HG02763 (cell line): Measurements from ENCODE around the gene DMRT2.

Experiments
- ATAC-seq: cut with Tn5 transposase; IDR thresholded peaks from one replicate; pipeline ENCODE4 v1.9.1; 2021; ENCODE audit warnings: mild to moderate bottlenecking, moderate library complexity; ENCODE audit not compliant: unreplicated experiment

The DMRT2 gene

GRCh38 chr9:1050125-1050895 is at the start of gene DMRT2:
Gene DMRT2, plus strand, starts transcription at chr9:1050357. Its CDS starts 1,257 bp downstream, at chr9:1051614.
- no peak for ATAC-seq

GRCh38 chr9:1001838-1002237 is 48.3 kb upstream of the DMRT2 start:
- no peak for ATAC-seq

DNA sequence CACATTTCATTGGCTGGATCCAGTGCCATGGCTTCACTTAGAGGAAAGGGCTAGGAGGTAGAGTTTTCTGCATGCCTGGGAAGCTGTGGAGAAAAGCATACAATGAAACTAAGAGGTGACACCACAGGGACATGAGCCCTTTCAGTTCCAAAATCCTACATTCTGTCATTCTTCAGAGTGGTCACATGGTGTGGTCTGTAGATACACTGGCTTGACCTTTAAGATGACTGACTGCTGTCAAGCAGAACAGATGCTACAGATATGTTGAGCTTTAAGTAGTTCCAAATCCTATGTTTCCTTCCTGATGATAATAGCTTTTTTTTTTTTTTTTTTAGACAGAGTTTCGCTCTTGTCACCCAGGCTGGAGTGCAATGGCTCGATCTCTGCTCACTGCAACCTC is 47.5 kb upstream of the DMRT2 start:
- ATAC-seq, result no peak

GRCh38 chr9:1005043-1005667 is 45.0 kb upstream of the DMRT2 start:
- no peak for ATAC-seq

GRCh38 chr9:1007312-1007711 is 42.8 kb upstream of the DMRT2 start:
- no peak for ATAC-seq

GRCh38 chr9:1008216-1008615 is 41.9 kb upstream of the DMRT2 start:
- no peak for ATAC-seq

DNA sequence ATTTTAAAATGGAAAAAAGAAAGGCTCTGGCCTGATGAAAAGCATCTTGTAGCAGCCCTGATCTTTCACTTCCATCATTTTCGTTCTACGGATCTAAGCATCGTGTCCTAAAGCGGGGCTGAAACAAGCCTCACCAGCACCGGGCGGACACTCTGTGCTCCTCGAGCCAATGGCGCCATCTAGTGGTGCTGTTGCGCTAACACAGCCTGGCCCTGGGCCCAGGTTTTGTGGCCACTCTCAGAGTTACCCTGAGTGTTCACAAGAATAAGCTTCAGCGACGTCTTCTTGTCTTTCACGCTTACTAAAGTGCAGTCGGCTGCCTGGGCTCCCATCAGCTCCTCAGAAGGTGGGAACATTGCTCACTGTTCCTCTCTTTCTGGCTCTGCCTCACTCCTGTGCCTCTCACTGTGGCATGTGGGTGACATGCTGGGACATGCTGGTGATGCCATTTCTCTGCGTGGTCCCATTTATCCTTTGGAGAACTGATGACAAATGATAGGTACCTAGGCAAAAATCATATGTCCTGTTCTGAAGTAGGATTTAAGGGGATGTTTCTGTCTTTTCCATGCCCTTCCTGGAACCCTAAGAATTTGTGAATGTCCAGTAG is 41.0 kb upstream of the DMRT2 start:
- peak; percentile 95 for ATAC-seq

DNA sequence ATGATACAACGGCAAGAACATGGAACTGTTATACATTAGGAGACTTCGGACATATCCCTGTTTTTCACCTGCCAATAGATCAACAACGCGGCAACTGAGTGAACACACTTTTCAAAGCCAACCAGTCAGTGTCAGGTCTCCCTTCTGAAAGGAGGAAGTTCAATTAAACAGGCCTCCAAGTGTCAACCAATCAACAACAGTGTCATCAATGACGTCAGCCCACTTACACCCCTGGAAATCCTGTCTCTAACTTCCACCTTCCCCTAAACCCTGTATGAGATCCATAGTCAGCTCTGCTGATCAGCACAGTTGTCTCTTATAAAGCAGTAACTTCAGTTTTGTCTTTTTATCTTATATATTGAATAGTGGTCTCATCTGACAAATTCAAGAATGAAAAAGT is 37.1 kb upstream of the DMRT2 start:
- ATAC-seq, result no peak

DNA sequence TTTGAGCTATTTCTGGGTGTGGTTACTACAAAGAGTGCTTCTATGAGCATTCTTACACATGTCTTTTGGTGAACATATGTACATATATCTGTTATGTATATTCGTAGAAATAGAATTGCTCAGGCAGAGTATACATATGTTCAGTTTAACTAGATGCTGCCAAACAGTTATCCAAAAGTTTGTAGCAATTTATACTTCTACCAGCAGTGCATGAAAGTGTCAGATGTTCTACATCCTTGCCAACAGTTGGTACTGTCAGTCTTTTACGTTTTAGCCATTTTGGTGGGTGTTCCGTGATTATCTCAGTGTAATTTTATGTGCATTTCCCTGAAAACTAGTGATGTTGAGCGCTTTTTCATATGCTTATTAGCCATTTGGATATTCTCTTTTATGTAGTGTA is 35.9 kb upstream of the DMRT2 start:
- no peak for ATAC-seq

- ATAC-seq, result no peak
Measured at GRCh38 chr9:1014640-1015039, 35.5 kb upstream of the DMRT2 start.

DNA sequence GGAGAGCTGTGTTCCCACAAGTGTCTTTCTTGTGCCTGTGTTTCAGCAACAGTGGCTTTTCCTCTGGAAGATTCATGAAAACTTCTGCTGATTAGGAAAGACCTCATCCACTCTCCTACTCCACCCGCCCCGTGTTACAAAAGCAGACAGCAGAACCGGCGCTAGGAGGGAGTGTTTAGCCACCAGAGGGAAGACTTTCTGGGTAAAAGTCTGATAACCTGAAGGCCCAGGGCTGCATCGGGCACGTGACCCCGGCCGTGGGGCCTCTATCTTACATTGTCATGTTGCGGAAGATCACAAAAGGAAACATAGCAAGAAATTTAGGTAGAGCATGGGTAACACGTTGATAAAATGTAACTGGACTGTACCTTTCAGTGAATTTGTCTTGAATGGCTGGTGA is 32.0 kb upstream of the DMRT2 start:
- no peak for ATAC-seq

GRCh38 chr9:1024112-1024511 is 26.0 kb upstream of the DMRT2 start:
- ATAC-seq, result no peak

- ATAC-seq, result no peak
Measured at GRCh38 chr9:1025131-1025530, 25.0 kb upstream of the DMRT2 start.

DNA sequence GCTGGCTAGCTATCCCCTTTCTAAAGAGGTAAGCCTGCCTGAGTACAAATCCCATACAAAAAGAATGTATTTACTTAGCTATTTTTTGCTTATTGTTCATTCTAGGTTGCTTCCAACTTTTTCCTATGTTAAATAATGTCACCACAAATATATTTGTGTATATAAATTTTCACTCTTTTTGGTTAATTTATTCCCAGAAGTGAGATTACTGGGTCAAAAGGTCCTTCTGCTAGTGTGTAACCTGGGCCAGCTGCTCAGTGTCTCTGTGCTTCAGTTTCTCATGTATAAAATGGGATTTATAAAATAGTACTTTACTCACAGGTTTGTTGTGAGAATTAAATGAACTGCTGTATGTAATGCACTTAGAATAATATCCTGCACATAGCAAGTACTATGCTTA is 23.9 kb upstream of the DMRT2 start:
- ATAC-seq, result no peak

DNA sequence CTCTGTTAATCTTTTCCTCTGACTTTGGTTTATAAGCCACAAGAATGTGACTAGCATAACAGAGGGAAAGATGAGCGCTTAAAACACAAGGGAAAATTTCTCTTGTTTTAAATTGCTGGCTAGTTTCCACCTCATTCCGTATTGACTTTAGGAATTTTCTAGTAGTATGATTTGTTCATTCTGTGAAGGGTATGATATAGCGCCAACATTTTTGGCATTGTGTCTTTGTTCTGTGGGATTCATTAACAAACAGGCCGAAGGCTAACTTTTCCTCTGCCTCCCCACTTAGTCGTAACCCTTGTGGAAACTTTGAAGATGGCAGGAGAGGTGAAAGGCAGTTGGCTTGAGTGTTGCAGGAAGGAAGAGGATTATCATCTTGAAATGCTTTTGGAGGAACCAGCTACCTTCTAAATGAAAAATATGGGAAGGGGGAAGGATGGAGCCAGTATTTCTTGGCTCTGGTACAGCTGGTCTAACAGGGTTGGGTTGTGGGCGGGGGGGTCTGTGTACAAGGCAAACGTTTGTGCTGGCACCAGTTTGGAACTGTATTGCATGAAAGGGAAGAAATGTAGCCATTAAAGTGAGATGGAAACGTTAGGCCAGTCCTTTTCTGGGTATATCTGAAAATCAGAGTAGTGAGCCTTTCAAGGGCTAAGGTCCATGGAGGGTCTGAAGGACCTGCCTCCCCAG is 21.5 kb upstream of the DMRT2 start:
- ATAC-seq, result no peak

DNA sequence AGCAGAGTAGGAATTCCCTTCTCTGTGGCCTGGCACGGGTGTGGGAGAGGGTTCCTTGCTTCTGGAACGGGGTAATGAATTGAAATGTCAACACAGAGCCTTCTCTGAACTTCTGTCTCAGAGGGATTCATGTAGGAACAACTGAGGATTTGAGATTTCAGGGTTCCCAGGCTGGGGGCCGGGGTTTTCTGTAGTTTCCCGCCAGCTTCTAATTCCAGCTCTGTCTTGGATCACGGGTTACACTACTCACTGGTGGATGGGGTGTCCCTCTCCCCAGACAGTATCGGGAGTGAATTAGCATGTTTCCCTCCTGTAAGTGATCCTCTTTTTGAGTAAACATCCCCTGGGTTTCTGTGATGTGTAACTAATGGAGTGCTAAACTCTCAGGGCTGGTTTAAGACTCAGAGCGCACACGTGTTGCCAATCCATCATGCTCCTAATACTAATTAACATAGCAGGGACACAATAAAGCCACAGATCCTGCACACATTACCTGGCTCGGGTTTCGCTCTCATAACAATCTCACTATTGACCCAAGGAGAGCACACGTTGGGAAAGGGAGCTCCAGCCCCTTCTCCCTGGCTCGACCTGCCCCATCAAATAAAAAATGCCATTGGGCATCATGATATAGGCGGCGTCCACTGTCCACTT is 18.1 kb upstream of the DMRT2 start:
- no peak for ATAC-seq

- no peak for ATAC-seq
Measured at GRCh38 chr9:1034271-1034670, 15.9 kb upstream of the DMRT2 start.

DNA sequence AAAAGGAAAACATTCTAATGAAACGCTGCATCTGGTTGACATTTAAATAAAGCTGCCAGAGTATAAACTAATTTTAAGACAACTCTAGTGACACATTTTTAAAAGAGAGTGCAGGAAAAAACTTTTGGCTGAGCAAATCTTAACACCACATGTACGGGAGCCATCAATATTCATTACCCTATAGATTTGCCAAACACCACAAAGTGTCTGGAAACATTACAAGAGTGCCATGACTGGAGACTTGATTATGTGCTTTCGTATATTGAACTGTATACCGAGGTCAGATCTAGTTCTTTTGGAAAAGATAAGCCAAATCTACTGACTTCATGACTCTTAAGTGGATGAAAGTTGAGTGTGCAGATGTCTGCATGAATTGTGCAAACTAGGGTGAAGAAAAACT is 10.6 kb upstream of the DMRT2 start:
- ATAC-seq, result no peak

DNA sequence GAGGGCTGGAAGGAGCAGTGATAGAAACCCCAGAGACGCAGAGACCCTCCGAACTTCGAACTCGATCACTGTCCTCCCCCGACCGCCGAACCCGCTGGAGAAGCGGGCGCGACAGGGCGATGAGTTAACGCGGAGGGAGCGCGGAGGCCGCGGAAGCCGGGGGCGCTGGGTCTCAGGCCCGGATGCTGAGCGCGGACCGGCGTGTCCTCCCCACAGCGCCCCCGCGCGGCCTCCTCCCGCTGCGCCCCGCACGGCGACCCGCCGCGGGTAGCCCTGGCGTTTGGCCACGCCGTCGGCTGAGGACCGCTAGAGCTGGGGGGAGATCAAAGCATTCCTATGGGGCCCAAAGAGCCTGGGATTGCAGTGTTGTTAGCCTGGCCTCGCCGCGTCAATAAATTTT is 7.7 kb upstream of the DMRT2 start:
- ATAC-seq, result no peak

GRCh38 chr9:1044643-1045042 is 5.5 kb upstream of the DMRT2 start:
- no peak for ATAC-seq
